ENCODE data around the gene PRRG3.

Gene PRRG3

DNA sequence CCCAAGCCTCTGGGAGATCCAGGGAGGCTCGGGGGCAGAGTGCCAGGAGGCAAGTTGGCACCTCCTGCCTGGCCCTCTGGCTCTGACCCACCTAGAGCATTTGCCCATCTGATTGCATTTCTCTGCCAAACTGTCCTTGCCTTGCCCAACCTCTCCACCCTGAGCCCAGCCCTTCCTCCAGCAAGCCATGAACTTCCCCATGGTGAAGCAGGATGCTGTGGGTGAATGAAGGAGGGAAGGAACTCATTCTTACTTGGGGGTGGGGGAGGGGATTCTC is 30.0 kb downstream of the PRRG3 start:
- TF ChIP-seq CTCF (conservative IDR thresholded peaks at IDR 0.05; ENCODE audit: control insufficient read depth, insufficient read depth, low read depth, low read length) = no peak
- no peak for DNase-seq (ENCODE audit: low read depth)
- H3K4me3 ChIP-seq (ENCODE audit: control insufficient read depth, low read depth, low read length) = no peak overlapping the region

DNA sequence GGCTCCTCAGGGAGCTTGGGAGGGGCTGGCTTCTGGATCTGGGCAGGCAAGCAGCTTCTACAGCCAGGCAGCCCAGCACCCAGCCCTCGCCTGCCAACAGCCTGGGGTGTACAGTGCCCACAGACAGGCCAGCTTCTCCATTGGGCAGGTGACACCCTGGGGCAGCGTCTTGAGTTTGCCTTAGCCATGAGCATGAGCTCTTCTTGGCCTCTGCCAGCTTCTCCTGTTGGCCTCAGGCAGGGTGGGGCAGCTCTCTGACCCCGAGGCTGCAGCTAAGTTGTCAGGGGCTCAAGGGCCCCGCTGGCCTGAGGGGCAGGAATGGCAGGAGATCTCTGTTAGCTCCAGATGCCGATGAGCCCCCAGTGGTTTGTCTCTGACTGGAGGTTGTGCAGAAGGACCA is 31.5 kb downstream of the PRRG3 start:
- no peak overlapping the region for H3K4me3 ChIP-seq (ENCODE audit: control insufficient read depth, low read depth, low read length)
- DNase-seq (ENCODE audit: low read depth) = no peak
- TF ChIP-seq CTCF (conservative IDR thresholded peaks at IDR 0.05; ENCODE audit: control insufficient read depth, insufficient read depth, low read depth, low read length) = no peak

- no peak for DNase-seq (ENCODE audit: low read depth)
- H3K4me3 ChIP-seq (ENCODE audit: control insufficient read depth, low read depth, low read length) = no peak overlapping the region
- no peak for TF ChIP-seq CTCF (conservative IDR thresholded peaks at IDR 0.05; ENCODE audit: control insufficient read depth, insufficient read depth, low read depth, low read length)
Measured at GRCh38 chrX:151727346-151727745, 32.1 kb downstream of the PRRG3 start.

DNA sequence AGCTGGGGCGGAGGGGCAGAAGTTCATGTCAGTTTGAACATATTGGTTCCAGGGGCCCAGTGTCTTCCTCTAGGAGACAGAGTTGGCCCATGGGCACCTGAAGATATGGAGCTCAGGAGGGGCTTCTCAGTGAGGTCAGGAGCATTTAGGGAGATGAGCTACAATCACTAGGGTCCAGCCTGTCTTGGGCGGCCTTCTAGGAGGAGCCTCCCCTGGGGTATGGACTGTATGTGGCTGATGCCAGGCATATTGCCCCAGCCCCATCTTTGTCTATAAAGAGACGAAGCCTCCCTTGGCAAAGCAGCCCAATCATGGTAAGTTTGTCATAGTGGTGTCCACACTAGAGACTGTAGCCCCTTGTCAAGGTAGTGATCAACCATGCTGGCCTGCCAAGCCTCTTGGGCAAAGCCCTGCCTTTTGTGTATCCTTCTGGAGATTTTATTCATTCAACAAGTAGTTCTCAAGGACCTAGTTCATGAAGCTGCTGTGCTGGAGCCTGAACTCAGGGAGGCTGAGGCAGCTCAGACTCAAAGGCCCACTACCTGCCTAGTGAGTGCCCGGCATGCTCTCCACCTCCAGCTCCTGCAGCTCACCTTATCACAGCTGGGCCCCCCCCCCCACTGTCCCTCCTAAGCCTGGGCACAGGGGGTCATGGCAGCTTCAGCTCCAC is 33.9 kb downstream of the PRRG3 start:
- TF ChIP-seq CTCF (conservative IDR thresholded peaks at IDR 0.05; ENCODE audit: control insufficient read depth, insufficient read depth, low read depth, low read length) = no peak
- DNase-seq (ENCODE audit: low read depth) = no peak
- H3K4me3 ChIP-seq (ENCODE audit: control insufficient read depth, low read depth, low read length) = no peak overlapping the region

DNA sequence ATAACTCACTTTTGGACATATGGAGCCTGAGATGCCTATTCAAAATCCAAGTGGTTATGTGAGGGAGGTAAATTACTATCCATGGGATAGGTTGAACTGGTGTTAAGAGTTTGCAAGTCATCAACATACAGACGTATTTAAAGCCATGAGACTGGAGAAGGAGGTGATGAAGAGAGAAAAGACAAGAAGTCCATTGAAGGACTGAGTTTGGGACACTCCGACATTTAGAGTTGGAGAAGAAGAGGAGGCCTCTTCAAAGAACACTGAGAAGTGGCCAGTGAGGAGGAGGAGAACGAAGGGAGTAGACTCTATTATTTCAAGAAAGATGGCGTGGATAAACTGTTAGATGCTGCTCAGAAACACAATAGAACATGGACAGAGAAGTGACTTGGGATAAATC is 39.2 kb downstream of the PRRG3 start, which contains the start of gene CNGA2:
CNGA2 (plus strand) TSS at position 301 of the 400 bp plus-strand sequence. CDS start 3,738 bp downstream, outside the sequence.
- no peak for TF ChIP-seq CTCF (conservative IDR thresholded peaks at IDR 0.05; ENCODE audit: control insufficient read depth, insufficient read depth, low read depth, low read length)
- no peak for DNase-seq (ENCODE audit: low read depth)
- no peak within 1 kb of the TSS for H3K4me3 ChIP-seq (ENCODE audit: control insufficient read depth, low read depth, low read length)

- DNase-seq (ENCODE audit: low read depth) = no peak
- no peak overlapping the region for H3K4me3 ChIP-seq (ENCODE audit: control insufficient read depth, low read depth, low read length)
- TF ChIP-seq CTCF (conservative IDR thresholded peaks at IDR 0.05; ENCODE audit: control insufficient read depth, insufficient read depth, low read depth, low read length) = no peak
Measured at GRCh38 chrX:151735219-151735618, 40.0 kb downstream of the PRRG3 start.

DNA sequence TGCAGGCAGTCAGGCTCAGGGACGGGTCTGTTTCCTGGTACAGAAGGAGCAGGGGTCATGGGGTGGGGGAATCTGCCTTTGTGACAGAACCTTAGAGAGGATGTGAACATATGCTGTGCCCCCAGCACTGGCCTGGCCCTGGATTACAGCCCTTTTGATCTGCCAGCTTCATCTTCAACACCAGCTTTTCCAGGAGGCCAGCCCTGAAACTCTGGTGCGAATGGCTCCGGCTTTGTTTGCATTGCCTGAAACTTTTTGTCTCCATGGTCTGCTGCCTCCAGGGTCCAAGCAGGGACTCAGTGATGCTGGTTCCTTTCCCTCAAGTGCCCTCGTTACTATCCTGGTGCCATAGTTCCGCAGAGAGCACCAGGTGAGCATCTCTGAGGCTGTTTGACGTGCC is 41.4 kb downstream of the PRRG3 start:
- no peak for DNase-seq (ENCODE audit: low read depth)
- no peak overlapping the region for H3K4me3 ChIP-seq (ENCODE audit: control insufficient read depth, low read depth, low read length)
- TF ChIP-seq CTCF (conservative IDR thresholded peaks at IDR 0.05; ENCODE audit: control insufficient read depth, insufficient read depth, low read depth, low read length) = no peak
